Suprapubic skin (tissue), 4 donors: ENCODE data around the gene GNAO1.

ENCODE experiments used
- EP300 ChIP-seq: sonication (generic); formaldehyde crosslinking; IDR thresholded peaks from one replicate; pipeline ENCODE4 v1.6.1; 2017; ENCODE audit warnings: antibody characterized with exemption
- POLR2A ChIP-seq, 2 donors: fragments of 450-650 bp; IDR thresholded peaks; one replicate each; pipeline ENCODE4 v1.6.1; 2017; ENCODE audit warnings: antibody characterized with exemption in 2 of 2, mild to moderate bottlenecking in 2 of 2, moderate library complexity in 2 of 2
- POLR2AphosphoS5 ChIP-seq, 3 donors: sonication (generic); formaldehyde crosslinking; IDR thresholded peaks; one replicate each; pipeline ENCODE4 v1.6.1; 2017; ENCODE audit warnings: antibody characterized with exemption in 3 of 3
- TF ChIP-seq, protein P1 (sequence below), 2 donors: fragments of 200-600 bp in 1 of 2; fragments of 450-650 bp in 1 of 2; sonication (generic) in 1 of 2; IDR thresholded peaks; one replicate each; pipeline ENCODE4 v1.5.1; 2016 to 2019; ENCODE audit warnings: antibody characterized with exemption in 2 of 2, mild to moderate bottlenecking in 1 of 2, moderate library complexity in 1 of 2

GRCh38 chr16:56294579-56294978 is 103.3 kb downstream of the GNAO1 start:
- no peak for TF ChIP-seq POLR2AphosphoS5 (IDR thresholded peaks at IDR 0.05)
- TF ChIP-seq, protein P1, sequence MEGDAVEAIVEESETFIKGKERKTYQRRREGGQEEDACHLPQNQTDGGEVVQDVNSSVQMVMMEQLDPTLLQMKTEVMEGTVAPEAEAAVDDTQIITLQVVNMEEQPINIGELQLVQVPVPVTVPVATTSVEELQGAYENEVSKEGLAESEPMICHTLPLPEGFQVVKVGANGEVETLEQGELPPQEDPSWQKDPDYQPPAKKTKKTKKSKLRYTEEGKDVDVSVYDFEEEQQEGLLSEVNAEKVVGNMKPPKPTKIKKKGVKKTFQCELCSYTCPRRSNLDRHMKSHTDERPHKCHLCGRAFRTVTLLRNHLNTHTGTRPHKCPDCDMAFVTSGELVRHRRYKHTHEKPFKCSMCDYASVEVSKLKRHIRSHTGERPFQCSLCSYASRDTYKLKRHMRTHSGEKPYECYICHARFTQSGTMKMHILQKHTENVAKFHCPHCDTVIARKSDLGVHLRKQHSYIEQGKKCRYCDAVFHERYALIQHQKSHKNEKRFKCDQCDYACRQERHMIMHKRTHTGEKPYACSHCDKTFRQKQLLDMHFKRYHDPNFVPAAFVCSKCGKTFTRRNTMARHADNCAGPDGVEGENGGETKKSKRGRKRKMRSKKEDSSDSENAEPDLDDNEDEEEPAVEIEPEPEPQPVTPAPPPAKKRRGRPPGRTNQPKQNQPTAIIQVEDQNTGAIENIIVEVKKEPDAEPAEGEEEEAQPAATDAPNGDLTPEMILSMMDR (IDR thresholded peaks at IDR 0.05): no peak
- no peak for TF ChIP-seq POLR2A (IDR thresholded peaks at IDR 0.05)
- no peak for TF ChIP-seq EP300
